ENCODE results near the gene TENT4B.

TENT4B gene

DNA sequence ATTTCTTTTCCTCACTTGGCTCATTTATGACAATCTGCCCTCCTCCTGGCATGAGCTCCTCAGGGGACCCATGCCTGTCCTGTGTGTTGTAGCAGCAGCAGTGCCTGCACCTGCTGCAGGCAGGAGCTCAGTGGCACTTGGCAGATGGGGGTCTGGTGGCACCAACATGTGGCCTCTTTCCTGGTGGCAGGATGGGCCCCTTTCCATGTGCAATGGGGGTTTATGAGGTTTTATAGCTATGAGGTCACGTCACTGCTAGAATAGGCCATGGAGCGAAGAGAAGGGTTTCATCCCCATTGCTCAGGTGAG, 120.2 kb downstream of the TENT4B start:
- no peak for DNase-seq

DNA sequence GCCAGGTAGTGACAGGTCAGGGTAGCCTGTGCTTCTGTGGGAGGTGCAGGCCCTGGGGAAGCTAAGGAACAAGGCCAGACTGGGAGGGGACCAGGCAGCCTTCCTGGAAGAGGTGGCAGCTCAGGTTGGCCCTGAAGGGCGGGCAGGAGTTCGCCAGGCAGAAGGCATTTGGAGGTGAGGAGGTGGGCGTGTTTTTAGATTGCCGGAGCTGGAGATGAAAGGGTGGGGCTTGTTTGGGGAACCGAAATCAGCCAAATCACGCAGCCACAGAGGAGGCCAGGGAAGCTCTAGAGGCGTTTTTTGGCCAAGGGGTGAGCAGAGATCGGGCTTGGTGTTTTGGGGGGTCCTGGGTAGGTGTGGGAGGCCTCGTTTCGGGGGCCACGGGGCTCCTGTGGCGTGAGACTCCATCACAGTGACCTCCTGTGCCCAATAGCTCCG, 120.8 kb downstream of the TENT4B start:
- DNase-seq: peak; percentile 49

DNA sequence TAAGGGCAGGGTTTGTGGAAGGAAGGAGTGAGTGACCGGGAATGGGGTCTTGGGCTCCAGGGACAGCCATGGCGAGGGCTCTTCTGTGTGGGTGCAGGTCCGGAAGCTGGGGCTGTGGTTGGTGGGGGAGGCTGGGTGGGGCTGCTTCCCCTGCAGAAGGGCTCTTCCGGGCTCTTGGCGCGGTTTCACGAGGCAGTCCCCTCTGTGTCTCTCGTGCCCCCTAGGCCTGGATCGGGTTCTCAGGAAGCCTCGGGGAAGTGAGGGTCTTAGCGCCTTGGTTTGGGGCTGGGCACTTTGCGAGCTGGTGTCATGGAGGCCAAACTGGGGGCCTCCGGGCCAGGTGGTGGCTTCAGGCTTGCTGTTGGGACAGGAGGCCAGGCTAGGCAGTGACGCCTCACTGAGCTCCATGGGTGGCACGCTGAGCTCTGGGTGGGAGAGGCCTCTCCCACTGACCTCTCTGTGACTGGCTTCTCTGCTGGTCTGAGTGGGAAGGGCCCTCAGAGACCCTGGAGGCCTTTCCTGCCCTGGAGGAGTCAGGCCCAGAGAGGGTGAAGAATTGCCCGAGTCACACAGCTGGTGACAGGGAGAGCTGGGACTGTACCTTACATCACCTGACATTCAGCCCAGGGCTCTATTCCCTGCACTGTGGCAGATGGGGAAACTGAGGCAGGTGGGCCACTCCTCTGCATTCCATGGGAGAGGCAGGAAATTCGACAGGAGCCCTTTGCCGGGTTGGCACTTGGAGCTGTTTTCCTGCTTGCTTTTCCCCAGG, 121.4 kb downstream of the TENT4B start:
- DNase-seq: peak; percentile 61

DNA sequence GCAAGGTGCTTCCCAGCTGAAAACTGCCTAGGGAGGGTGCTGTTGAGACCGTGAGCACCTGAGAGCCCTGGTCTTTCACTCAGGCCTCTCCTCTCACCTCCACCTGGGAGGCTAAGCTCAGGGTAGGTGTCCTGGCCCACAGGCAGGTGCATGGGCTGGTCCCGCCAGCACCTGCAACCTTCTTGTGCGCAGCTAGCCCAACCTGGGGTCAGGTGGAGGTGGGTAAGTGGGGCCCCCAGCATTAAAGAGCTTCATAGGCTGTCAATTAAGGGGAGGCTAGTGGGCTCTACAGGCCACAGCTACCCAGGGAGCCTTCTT, 122.0 kb downstream of the TENT4B start:
- no peak for DNase-seq

DNA sequence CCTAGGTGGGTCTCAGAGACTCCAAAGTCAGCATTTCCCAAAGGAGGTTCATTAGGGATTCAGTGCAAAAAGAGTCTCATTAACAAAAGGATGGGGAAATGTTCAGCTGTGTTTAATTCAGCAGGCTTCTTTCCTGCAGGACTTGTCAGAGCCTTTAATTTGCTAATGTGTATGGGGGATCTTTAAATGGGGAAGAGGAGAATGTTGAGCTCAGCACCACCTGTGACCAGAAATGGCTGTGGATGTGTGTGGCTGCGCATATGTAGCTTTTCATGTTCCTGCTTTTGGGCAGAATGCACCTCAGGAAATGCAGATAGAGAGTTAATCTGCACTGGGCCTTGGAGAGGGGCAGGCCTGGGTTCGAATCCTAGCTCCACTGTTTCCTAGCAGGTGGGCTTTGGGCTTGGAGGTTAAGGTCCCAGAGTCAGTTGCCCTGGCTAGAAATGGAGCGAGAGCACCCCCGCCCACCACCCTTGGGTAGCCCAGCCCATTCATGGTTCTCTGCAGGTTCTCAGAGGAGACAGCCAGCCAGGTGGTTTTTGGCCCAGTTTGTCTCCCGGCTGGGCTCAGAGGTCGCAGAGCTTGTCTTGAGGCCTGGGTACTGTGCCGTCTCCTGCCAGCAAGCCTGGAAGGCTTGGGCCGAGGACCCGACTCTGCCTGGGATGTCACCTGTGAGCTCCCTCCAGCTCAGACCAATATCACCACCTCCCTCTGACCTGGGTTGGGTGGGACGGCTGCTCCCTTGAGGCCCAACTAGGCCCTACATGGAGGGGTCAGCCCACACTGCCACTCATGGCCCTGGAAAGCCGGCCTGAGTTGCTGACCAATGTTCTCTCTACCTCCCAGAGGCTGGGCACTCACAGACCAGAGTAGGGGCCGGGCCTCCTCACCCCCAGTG, 122.6 kb downstream of the TENT4B start:
- DNase-seq: no peak

DNA sequence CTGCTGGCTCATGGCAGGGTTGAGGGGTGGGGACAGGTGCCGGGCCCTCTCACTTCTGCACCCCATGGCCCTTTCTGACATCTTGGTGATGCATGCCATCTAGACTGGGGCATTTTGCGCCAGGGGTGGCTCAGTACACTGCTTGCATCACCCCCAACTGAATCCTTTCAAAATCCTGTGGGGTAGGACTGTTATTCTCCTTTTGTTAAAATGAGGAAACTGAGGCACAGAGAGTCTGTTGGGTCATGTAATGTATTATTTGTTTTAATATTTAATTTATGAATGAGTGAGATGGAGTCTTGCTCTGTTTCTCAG, 123.2 kb downstream of the TENT4B start:
- DNase-seq: no peak

DNA sequence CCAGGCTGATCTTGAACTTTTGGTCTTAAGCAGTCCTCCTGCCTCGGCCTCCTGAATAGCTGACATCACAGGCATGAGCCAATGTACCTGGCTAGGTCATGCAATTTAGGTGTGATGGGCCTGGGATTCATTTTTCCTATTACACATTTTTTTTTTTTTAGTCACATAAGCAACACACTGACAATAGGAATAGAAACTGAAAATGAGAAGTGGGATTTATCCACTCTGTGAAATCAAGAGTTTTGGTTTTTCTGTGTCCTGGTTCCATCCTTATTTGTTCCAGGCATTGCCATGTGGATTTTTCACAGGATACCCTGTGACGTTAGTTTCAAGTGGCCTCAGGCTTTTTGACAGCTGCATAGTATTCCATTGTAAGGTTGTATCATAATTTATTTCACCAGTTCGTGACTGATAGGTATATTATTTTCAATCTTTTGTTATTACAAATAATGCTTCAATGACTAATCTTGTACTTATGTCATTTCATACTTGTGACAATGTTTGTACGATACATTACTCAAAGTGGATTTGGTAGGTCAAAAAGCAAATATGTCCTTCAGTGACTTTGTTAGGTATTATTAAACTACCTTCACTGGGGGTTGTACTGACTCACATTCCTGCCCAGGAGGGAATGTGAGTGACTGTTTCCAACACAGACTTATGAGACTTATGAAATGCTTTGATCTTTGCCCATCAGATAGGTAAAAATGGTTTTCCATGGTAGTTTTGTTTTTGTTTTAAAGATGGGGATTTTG, 123.9 kb downstream of the TENT4B start:
- no peak for DNase-seq

DNA sequence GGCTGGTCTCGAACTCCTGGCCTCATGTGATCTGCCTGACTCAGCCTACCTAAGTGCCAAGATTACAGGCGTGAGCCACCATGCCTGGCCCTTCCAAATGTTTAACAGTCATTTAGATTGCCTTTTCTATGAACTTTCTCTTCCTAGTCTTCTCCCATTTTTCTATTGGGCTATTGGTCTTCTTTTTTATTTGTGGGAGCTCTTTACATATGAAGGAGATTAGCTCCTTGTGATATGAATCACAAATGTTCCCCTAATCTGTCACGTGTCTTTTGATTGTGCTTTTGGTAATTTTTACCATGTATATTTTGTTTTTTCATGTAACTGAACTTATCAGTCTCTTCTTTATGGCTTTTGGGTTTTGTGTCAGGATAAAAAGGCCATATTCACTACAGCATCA, 125.1 kb downstream of the TENT4B start:
- DNase-seq: no peak

DNA sequence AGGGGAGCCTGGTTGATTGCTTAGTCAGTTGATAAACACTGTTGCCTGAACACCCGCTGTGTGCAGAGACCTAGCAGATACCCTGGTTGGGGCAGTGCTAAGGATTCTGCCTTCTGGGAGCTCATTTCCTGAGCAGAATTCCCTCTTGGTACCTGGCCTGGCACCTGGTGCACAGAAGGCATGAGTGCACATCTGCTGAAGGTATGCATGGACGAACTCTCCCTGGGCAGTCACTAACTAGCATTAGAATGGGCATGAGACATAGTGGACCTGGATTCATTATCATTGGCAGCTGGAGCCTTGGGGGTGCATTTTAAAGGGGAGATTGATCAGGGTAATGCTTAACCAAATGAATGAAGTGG, 126.4 kb downstream of the TENT4B start:
- DNase-seq: no peak

DNA sequence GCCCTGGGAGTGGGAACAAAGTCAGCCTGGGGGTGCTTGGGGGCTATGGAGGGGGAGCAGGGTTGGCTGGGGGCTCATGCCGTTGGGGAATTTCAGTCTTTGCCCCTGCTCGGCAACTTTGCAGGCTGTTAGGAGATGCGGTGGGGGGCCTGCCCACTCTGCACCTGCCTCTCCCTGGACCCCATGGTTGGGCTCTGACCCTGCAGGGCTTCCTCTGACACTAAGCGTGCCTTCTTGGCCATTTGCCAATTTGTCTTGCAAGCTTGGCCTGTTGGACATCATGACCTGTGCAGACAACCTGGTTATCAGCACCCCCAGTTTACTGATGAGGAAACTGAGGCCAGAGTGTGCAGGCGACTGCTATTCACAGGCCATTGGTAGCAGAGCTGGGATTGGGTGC, 127.8 kb downstream of the TENT4B start:
- no peak for DNase-seq

Measured in activated CD4-positive, CD25-positive, alpha-beta regulatory T cell treated with anti-CD3 and anti-CD28 coated beads, Interleukin-2, amount 50 U/mL, for 72 hours (primary cell).